HEK293 (cell line): ENCODE data around the gene RXFP1.

Experiments used
- HIC1 ChIP-seq: fragments of 450-650 bp; formaldehyde crosslinking; IDR thresholded peaks from 2 replicates; pipeline ENCODE4 v1.5.1; 2016; ENCODE audit warnings: missing biosample characterization, missing genetic modification characterization
- HOXD13 ChIP-seq: sonication (generic); formaldehyde crosslinking; IDR thresholded peaks from 2 replicates; pipeline ENCODE4 v1.8.0; 2022; ENCODE audit warnings: missing genetic modification reagents, borderline replicate concordance
- INSM2 ChIP-seq: fragments of 450-650 bp; formaldehyde crosslinking; IDR thresholded peaks from 2 replicates; pipeline ENCODE4 v1.5.1; 2016; ENCODE audit warnings: missing biosample characterization, missing genetic modification characterization
- PBX3 ChIP-seq: sonication (generic); formaldehyde crosslinking; IDR thresholded peaks from 2 replicates; pipeline ENCODE4 v1.8.1; 2022; ENCODE audit warnings: mild to moderate bottlenecking, moderate library complexity, missing genetic modification reagents
- ZBTB26 ChIP-seq: fragments of 450-650 bp; formaldehyde crosslinking; optimal IDR thresholded peaks from 2 replicates; pipeline ENCODE3; 2016; ENCODE audit warnings: missing biosample characterization, mild to moderate bottlenecking, missing genetic modification characterization
- ZNF10 ChIP-seq: fragments of 450-650 bp; formaldehyde crosslinking; IDR thresholded peaks from 2 replicates; pipeline ENCODE4 v1.5.1; 2017; ENCODE audit warnings: missing biosample characterization, missing genetic modification characterization
- ZNF19 ChIP-seq: fragments of 450-650 bp; formaldehyde crosslinking; IDR thresholded peaks from 2 replicates; pipeline ENCODE4; 2016; ENCODE audit warnings: missing biosample characterization, missing genetic modification characterization, low read depth
- ZNF274 ChIP-seq, 2 experiments: fragments of 200-500 bp in 1 of 2; fragments of 450-650 bp in 1 of 2; sonication (Bioruptor generic) in 1 of 2; formaldehyde crosslinking in 1 of 2; IDR thresholded peaks; 2 replicates each; pipeline versions ENCODE4 v1.5.1 to v1.6.1; 2014 to 2016; ENCODE audit warnings: borderline replicate concordance in 1 of 2, inconsistent platforms in 1 of 2, low read length in 1 of 2, missing biosample characterization in 1 of 2, missing genetic modification characterization in 1 of 2
- ZNF280D ChIP-seq: fragments of 450-650 bp; formaldehyde crosslinking; IDR thresholded peaks from 2 replicates; pipeline ENCODE4 v1.5.1; 2016; ENCODE audit warnings: missing biosample characterization, missing genetic modification characterization
- ZNF677 ChIP-seq: fragments of 450-650 bp; IDR thresholded peaks from 2 replicates; pipeline ENCODE4 v1.5.0; 2018; ENCODE audit warnings: missing biosample characterization, mild to moderate bottlenecking, missing genetic modification characterization, moderate library complexity
- ZNF768 ChIP-seq: fragments of 450-650 bp; formaldehyde crosslinking; IDR thresholded peaks from 2 replicates; pipeline ENCODE4 v1.5.1; 2018; ENCODE audit warnings: missing biosample characterization, mild to moderate bottlenecking, missing genetic modification characterization
- TF ChIP-seq, protein P1 (sequence below): fragments of 450-650 bp; formaldehyde crosslinking; IDR thresholded peaks from 2 replicates; pipeline ENCODE4 v1.5.1; 2016; ENCODE audit warnings: missing biosample characterization, missing genetic modification characterization
- TF ChIP-seq, protein P2 (sequence below): fragments of 450-650 bp; formaldehyde crosslinking; IDR thresholded peaks from 2 replicates; pipeline ENCODE4 v1.5.1; 2016; ENCODE audit warnings: missing biosample characterization, missing genetic modification characterization
- TF ChIP-seq, protein P3 (sequence below): fragments of 450-650 bp; formaldehyde crosslinking; IDR thresholded peaks from 2 replicates; pipeline ENCODE4 v1.5.1; 2016; ENCODE audit warnings: missing biosample characterization, missing genetic modification characterization

- TF ChIP-seq, protein P1, sequence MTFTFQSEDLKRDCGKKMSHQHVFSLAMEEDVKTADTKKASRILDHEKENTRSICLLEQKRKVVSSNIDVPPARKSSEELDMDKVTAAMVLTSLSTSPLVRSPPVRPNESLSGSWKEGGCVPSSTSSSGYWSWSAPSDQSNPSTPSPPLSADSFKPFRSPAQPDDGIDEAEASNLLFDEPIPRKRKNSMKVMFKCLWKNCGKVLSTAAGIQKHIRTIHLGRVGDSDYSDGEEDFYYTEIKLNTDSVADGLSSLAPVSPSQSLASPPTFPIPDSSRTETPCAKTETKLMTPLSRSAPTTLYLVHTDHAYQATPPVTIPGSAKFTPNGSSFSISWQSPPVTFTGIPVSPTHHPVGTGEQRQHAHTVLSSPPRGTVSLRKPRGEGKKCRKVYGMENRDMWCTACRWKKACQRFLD: no peak
- TF ChIP-seq, protein P2, sequence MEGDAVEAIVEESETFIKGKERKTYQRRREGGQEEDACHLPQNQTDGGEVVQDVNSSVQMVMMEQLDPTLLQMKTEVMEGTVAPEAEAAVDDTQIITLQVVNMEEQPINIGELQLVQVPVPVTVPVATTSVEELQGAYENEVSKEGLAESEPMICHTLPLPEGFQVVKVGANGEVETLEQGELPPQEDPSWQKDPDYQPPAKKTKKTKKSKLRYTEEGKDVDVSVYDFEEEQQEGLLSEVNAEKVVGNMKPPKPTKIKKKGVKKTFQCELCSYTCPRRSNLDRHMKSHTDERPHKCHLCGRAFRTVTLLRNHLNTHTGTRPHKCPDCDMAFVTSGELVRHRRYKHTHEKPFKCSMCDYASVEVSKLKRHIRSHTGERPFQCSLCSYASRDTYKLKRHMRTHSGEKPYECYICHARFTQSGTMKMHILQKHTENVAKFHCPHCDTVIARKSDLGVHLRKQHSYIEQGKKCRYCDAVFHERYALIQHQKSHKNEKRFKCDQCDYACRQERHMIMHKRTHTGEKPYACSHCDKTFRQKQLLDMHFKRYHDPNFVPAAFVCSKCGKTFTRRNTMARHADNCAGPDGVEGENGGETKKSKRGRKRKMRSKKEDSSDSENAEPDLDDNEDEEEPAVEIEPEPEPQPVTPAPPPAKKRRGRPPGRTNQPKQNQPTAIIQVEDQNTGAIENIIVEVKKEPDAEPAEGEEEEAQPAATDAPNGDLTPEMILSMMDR (tag by site-specific recombination): no peak
- no peak for TF ChIP-seq ZNF10
- no peak for TF ChIP-seq ZNF677 (tag by site-specific recombination)
- no peak for TF ChIP-seq ZNF768 (tag by site-specific recombination)
- TF ChIP-seq HOXD13 (CRISPR knock-in tag): no peak
- TF ChIP-seq ZNF274 (IDR thresholded peaks at IDR 0.05; ENCODE audit: low read length): no peak
- TF ChIP-seq ZNF274 (tag by site-specific recombination; IDR thresholded peaks at IDR 0.05; ENCODE audit: borderline replicate concordance): no peak
- TF ChIP-seq ZNF19 (tag by site-specific recombination): no peak
- TF ChIP-seq INSM2: no peak
- TF ChIP-seq HIC1: no peak
- TF ChIP-seq, protein P3, sequence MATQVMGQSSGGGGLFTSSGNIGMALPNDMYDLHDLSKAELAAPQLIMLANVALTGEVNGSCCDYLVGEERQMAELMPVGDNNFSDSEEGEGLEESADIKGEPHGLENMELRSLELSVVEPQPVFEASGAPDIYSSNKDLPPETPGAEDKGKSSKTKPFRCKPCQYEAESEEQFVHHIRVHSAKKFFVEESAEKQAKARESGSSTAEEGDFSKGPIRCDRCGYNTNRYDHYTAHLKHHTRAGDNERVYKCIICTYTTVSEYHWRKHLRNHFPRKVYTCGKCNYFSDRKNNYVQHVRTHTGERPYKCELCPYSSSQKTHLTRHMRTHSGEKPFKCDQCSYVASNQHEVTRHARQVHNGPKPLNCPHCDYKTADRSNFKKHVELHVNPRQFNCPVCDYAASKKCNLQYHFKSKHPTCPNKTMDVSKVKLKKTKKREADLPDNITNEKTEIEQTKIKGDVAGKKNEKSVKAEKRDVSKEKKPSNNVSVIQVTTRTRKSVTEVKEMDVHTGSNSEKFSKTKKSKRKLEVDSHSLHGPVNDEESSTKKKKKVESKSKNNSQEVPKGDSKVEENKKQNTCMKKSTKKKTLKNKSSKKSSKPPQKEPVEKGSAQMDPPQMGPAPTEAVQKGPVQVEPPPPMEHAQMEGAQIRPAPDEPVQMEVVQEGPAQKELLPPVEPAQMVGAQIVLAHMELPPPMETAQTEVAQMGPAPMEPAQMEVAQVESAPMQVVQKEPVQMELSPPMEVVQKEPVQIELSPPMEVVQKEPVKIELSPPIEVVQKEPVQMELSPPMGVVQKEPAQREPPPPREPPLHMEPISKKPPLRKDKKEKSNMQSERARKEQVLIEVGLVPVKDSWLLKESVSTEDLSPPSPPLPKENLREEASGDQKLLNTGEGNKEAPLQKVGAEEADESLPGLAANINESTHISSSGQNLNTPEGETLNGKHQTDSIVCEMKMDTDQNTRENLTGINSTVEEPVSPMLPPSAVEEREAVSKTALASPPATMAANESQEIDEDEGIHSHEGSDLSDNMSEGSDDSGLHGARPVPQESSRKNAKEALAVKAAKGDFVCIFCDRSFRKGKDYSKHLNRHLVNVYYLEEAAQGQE (tag by site-specific recombination): no peak
- no peak for TF ChIP-seq ZNF280D (tag by site-specific recombination)
- no peak for TF ChIP-seq ZBTB26 (tag by site-specific recombination)
- no peak for TF ChIP-seq PBX3 (CRISPR knock-in tag)
These were observed 167.1 kb downstream of the RXFP1 start for GRCh38 chr4:158688813-158689212.
